ENCODE measurements around the gene COA6.

Gene COA6

GRCh38 chr1:234409328-234409727, 36.1 kb downstream of the COA6 start:
- no peak for DNase-seq (ENCODE audit: low read depth in 2 of 2)

DNA sequence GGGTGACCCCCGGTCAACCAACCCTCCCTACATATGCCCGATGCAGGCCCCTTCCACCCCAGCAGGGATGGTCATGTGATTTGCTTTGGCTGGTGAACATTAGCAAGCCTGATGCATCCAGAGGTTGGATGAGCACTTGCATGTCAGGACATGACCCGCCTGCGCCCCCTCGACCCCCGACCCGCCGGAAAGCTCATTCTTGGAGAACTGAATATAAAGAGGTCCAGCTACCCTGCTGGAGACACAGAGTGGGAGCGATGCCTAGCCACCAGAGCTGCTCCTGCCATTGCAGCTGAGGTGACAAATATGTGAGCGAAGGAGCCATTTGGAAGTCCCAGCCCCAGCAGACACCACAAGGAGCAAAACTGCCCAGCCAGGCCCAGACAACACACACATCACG, 39.6 kb downstream of the COA6 start:
- no peak for DNase-seq (ENCODE audit: low read depth in 2 of 2)

DNA sequence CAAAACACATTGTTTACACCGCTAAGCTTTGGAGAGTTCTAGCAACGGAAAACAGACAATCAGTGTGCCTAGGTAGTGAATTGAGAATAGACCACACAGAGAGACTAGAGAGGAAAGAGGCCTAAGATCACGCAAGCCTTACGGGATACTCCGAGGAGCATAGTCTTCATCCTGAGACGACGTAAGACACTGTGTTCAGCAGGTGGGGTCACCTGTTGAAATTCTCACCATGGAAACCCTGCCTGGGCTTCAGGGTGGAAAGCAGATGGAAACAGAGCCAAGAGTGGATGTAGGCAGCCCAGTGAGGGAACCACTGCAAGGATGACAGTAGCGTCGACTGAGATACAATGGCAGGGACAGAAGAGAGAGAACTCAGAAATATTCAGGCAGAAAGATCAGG, 40.2 kb downstream of the COA6 start:
- DNase-seq (ENCODE audit: low read depth in 2 of 2) = no peak

- DNase-seq (ENCODE audit: low read depth in 2 of 2) = no peak
These were observed 40.7 kb downstream of the COA6 start for GRCh38 chr1:234413990-234414389.

DNA sequence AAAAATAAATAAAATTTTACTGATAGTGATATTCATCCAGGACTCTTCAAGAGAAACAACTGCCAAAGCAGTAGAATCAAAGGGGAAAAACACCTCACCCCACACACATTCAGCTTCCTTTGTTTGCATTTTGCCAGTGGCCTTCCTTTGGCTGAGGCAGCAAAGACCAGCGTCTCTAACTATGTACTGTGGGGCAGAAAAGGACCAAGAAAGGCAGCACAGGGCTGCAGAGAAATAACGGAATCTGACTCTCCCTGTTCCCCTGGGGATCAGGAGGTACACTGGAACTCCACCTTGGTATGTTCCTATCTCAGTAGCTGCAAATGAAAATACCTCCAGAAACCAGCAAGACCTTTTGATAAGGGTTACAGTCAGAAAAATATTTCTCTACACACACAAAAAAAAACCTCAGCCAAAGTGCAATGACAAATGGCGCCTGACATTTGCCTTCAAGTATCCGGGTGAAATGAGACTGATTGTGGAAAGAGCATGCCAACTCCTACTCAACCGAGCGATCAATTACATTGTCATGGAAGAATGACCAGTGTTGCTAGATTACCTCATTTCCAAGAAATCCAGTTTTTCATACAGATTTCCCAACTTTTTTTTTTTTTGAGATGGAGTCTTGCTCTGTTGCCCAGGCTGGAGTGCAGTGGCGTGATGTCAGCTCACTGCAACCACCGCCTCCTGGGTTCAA, 54.8 kb downstream of the COA6 start:
- DNase-seq (ENCODE audit: low read depth in 2 of 2) = no peak

DNA sequence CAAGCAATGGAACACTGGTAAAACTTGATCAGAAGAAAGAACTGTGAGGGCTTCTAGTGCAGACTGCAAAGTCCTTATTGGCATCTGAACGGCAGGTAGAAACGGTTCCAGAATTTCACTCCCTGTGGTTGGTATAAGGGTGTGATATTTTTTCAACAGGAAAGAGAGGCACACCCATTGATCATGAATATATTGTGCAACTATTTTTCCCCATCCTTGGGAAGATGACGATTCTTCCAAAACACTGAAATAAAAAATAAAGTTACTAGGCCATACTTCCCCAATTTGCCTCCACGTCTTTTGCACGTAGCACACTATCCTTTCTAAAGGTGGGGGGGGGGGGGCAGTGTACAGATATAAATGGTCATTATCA, 56.2 kb downstream of the COA6 start:
- no peak for DNase-seq (ENCODE audit: low read depth in 2 of 2)

GRCh38 chr1:234430691-234431090, 57.4 kb downstream of the COA6 start:
- no peak for DNase-seq (ENCODE audit: low read depth in 2 of 2)

- no peak for DNase-seq (ENCODE audit: low read depth in 2 of 2)
These were observed 58.0 kb downstream of the COA6 start for GRCh38 chr1:234431255-234431654.

DNA sequence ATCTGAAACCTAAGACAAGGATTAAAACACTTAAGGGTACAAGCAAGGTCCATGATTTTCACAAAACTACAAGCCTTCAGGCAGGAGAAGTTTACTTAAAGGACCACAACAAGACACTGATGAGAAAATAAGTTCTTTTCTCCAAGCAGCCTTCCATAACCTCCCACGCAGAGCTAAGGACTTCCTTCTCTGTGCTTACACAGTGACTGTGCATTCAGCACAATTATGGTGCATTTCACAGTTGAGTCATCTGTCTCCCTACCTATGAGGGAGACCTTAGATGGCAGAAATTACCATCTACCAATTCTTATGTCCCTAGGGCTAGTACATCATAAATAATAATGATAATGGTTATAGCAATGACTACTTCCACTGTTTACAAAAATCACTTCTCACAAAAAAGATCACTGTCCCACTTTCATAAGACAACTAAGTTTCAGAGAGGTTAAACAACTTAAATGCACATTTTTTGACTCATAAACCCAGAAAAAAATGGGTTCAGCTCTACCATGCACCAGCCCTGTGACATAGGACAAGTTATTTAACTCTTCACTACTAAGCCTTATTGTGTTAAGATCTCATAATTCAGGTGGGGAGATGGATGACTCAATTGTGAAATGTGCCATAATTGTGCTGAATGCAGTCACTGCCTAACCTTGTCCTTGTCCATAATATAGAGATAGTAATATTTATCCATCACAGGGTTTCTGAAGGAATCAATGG, 60.5 kb downstream of the COA6 start:
- DNase-seq (ENCODE audit: low read depth in 2 of 2) = no peak
